H9 (cell line): ENCODE data around the gene GLIS2. TPM values are rescaled to one million over a fixed set of nuclear protein-coding genes. Genes with fewer than 3 reads are reported as not detected.

Source experiments
- DNase-seq: peaks from one replicate; pipeline ENCODE4 v3.0.0-alpha.2; 2017
- H2AFZ ChIP-seq: one replicate; pipeline ENCODE4 v1.6.1; 2013; ENCODE audit warnings: mild to moderate bottlenecking, low read length, control low read depth, moderate library complexity
- H2AK5ac ChIP-seq: 2 replicates; pipeline ENCODE4 v1.6.1; 2013; ENCODE audit warnings: low read length, control low read depth, mixed read lengths; ENCODE audit not compliant: insufficient read length
- H2BK120ac ChIP-seq: one replicate; pipeline ENCODE4 v1.6.1; 2013; ENCODE audit warnings: low read depth, mild to moderate bottlenecking, low read length, control low read depth, inconsistent platforms; ENCODE audit not compliant: poor library complexity, severe bottlenecking
- H2BK12ac ChIP-seq: 2 replicates; pipeline ENCODE4 v1.6.1; 2013; ENCODE audit warnings: low read length, control low read depth, mixed read lengths, low read depth; ENCODE audit not compliant: insufficient read length
- H2BK15ac ChIP-seq: 2 replicates; pipeline ENCODE4 v1.6.1; 2013; ENCODE audit warnings: low read depth, low read length, control low read depth
- H2BK20ac ChIP-seq: one replicate; pipeline ENCODE4 v1.6.1; 2013; ENCODE audit warnings: low read depth, mild to moderate bottlenecking, low read length, control low read depth, inconsistent platforms; ENCODE audit not compliant: poor library complexity, severe bottlenecking
- H2BK5ac ChIP-seq: 2 replicates; pipeline ENCODE4 v1.6.1; 2013; ENCODE audit warnings: low read length, control low read depth, mixed read lengths; ENCODE audit not compliant: insufficient read length
- H3K14ac ChIP-seq: 2 replicates; pipeline ENCODE4 v1.6.1; 2013; ENCODE audit warnings: low read length, control low read depth; ENCODE audit not compliant: insufficient read depth
- H3K18ac ChIP-seq: 2 replicates; pipeline ENCODE4 v1.6.1; 2013; ENCODE audit warnings: low read depth, mild to moderate bottlenecking, mixed read lengths, low read length, control low read depth; ENCODE audit not compliant: insufficient read length
- H3K23ac ChIP-seq: 2 replicates; pipeline ENCODE4 v1.6.1; 2013; ENCODE audit warnings: low read length, control low read depth, mixed read lengths, low read depth; ENCODE audit not compliant: insufficient read length
- H3K23me2 ChIP-seq: 2 replicates; pipeline ENCODE4 v1.6.1; 2013; ENCODE audit warnings: low read depth, mild to moderate bottlenecking, mixed read lengths, low read length, control low read depth; ENCODE audit not compliant: insufficient read length, poor library complexity, severe bottlenecking
- H3K27ac ChIP-seq: 2 replicates; pipeline ENCODE4 v1.5.1; 2013; ENCODE audit warnings: low read length, control low read depth, mixed read lengths, low read depth; ENCODE audit not compliant: insufficient read length
- H3K27me3 ChIP-seq: 2 replicates; pipeline ENCODE4 v1.6.1; 2013; ENCODE audit warnings: low read length, control low read depth, inconsistent platforms; ENCODE audit not compliant: insufficient read depth
- H3K4ac ChIP-seq: 2 replicates; pipeline ENCODE4 v1.6.1; 2013; ENCODE audit warnings: low read depth, mild to moderate bottlenecking, control low read depth, inconsistent platforms, low read length, moderate library complexity
- H3K4me1 ChIP-seq: 2 replicates; pipeline ENCODE4 v1.6.1; 2013; ENCODE audit warnings: low read length, control low read depth, inconsistent platforms; ENCODE audit not compliant: insufficient read depth
- H3K4me2 ChIP-seq: 2 replicates; pipeline ENCODE4 v1.6.1; 2013; ENCODE audit warnings: low read length, control low read depth, mixed read lengths; ENCODE audit not compliant: insufficient read length, insufficient read depth
- H3K56ac ChIP-seq: 2 replicates; pipeline ENCODE4 v1.6.1; 2013; ENCODE audit warnings: low read depth, mild to moderate bottlenecking, mixed read lengths, low read length, control low read depth; ENCODE audit not compliant: insufficient read length
- H3K79me1 ChIP-seq: 2 replicates; pipeline ENCODE4 v1.6.1; 2013; ENCODE audit warnings: low read depth, mild to moderate bottlenecking, moderate library complexity, low read length, control low read depth, inconsistent platforms; ENCODE audit not compliant: insufficient read depth, poor library complexity, severe bottlenecking
- H3K79me2 ChIP-seq: 2 replicates; pipeline ENCODE4 v1.6.1; 2013; ENCODE audit warnings: low read length, control low read depth, inconsistent platforms; ENCODE audit not compliant: insufficient read depth
- H3K9ac ChIP-seq: 2 replicates; pipeline ENCODE4 v1.6.1; 2013; ENCODE audit warnings: low read length, control low read depth, mixed read lengths; ENCODE audit not compliant: insufficient read length; ENCODE audit errors: extremely low read depth
- H3K9me3 ChIP-seq: one replicate; pipeline ENCODE4 v1.6.1; 2013; ENCODE audit warnings: low read depth, low read length, inconsistent platforms; ENCODE audit not compliant: control insufficient read depth
- H3T11ph ChIP-seq: one replicate; pipeline ENCODE4 v1.6.1; 2013; ENCODE audit warnings: mild to moderate bottlenecking, low read length, control low read depth, inconsistent platforms
- H4K20me1 ChIP-seq: one replicate; pipeline ENCODE4 v1.6.1; 2013; ENCODE audit not compliant: control insufficient read depth, insufficient read length, insufficient read depth
- H4K5ac ChIP-seq: 2 replicates; pipeline ENCODE4 v1.6.1; 2013; ENCODE audit warnings: low read depth, mild to moderate bottlenecking, mixed read lengths, low read length, control low read depth; ENCODE audit not compliant: insufficient read length
- H4K8ac ChIP-seq: replicated peaks from 2 replicates; pipeline ENCODE4 v1.6.1; 2013; ENCODE audit warnings: low read length, control low read depth, mixed read lengths, low read depth; ENCODE audit not compliant: insufficient read length
- H4K91ac ChIP-seq: 2 replicates; pipeline ENCODE4 v1.6.1; 2013; ENCODE audit warnings: low read depth, mild to moderate bottlenecking, moderate library complexity, mixed read lengths, low read length, control low read depth; ENCODE audit not compliant: insufficient read length
- H3K27ac Mint-ChIP-seq, 3 experiments: 2 replicates in 2 of 3; 3 replicates in 1 of 3; pipeline ENCODE4 v1.8.0; 2020 to 2021; ENCODE audit warnings: mixed read lengths in 3 of 3, mild to moderate bottlenecking in 1 of 3, moderate library complexity in 1 of 3
- H3K27me3 Mint-ChIP-seq: 2 replicates; pipeline ENCODE4 v1.8.0; 2021; ENCODE audit warnings: low read depth, mild to moderate bottlenecking, moderate library complexity, mixed read lengths
- H3K36me3 Mint-ChIP-seq, 3 experiments: 2 replicates in 2 of 3; 3 replicates in 1 of 3; pipeline ENCODE4 v1.8.0; 2020 to 2021; ENCODE audit warnings: low read depth in 3 of 3, mixed read lengths in 3 of 3; ENCODE audit not compliant: insufficient read depth in 1 of 3
- H3K4me1 Mint-ChIP-seq, 2 experiments: 2 replicates each; pipeline ENCODE4 v1.8.0; 2020; ENCODE audit warnings: mixed read lengths in 2 of 2
- H3K4me3 Mint-ChIP-seq, 2 experiments: 2 replicates in 1 of 2; 3 replicates in 1 of 2; pipeline ENCODE4 v1.8.0; 2020 to 2021; ENCODE audit warnings: mild to moderate bottlenecking in 2 of 2, mixed read lengths in 2 of 2, moderate library complexity in 1 of 2
- H3K9me3 Mint-ChIP-seq, 2 experiments: 2 replicates in 1 of 2; 3 replicates in 1 of 2; pipeline ENCODE4 v1.8.0; 2020; ENCODE audit warnings: mild to moderate bottlenecking in 2 of 2, mixed read lengths in 2 of 2, moderate library complexity in 1 of 2
- CTCF ChIP-seq: fragments of 200-600 bp; sonication (generic); conservative IDR thresholded peaks from 3 replicates; pipeline ENCODE4 v1.8.0; 2021; ENCODE audit warnings: antibody characterized with exemption, mild to moderate bottlenecking
- WGBS: extraction: QIAGEN DNeasy Blood & Tissue Kit; methylation state at CpG from one replicate; pipeline ENCODE4 v1.1.7; 2013; ENCODE audit warnings: missing lambda C conversion rate, low lambda C conversion rate, mixed read lengths; ENCODE audit not compliant: insufficient read length; ENCODE audit errors: extremely low coverage; 5-methylcytosine and 5-hydroxymethylcytosine counted together
- total RNA-seq: library from RNA; stranded (reverse); gene quantifications from 2 replicates; pipeline ENCODE4 v1.2.1, GENCODE V29; 2021

The GLIS2 gene
- total RNA-seq, 1 experiment from 2014 or later, result 14.3 TPM

- WGBS, result no CpG with 5 or more reads among the region's 22 CpGs
- Histone ChIP-seq H3K18ac (no peak overlapping the region), H3K4me2 (no peak overlapping the region), H3K23me2 (no peaks in the 10 kb centered on the region), H2BK12ac (no peak overlapping the region), H2AFZ (no peak overlapping the region), H4K20me1 (no peaks in the 10 kb centered on the region), H3K9ac (no peak overlapping the region), H3K27ac (no peak overlapping the region), H2BK15ac (no peak overlapping the region), H3K23ac (no peak overlapping the region), H3K4me1 (peaks cover 2% of the 10 kb centered on the region; the same call in 1 of the 2 replicates), H3K56ac (no peak overlapping the region), H3K79me1 (no peaks in the 10 kb centered on the region), H2AK5ac (no peak overlapping the region), H3K4ac (no peak overlapping the region), H4K8ac (no peak overlapping the region), H4K91ac (no peak overlapping the region), H2BK120ac (no peak overlapping the region), H2BK20ac (no peak overlapping the region), H3K27me3 (no peaks in the 10 kb centered on the region), H3K14ac (no peak overlapping the region), H3K9me3 (no peaks in the 10 kb centered on the region), H3T11ph (no peak overlapping the region), H4K5ac (no peak overlapping the region), H3K79me2 (no peaks in the 10 kb centered on the region), H2BK5ac (no peak overlapping the region)
- peak; percentile 89 for DNase-seq
- Mint-ChIP-seq H3K36me3 (no peaks in the 10 kb centered on the region; a peak in 2 of 7 replicates), H3K27me3 (peaks cover 4% of the 10 kb centered on the region), H3K4me1 (peaks cover 30 to 40% of the 10 kb centered on the region in 2 experiments), H3K27ac (peak overlapping the region in 2 of 3 experiments; percentile 67 to 87; a peak in 2 of 7 replicates), H3K9me3 (no peaks in the 10 kb centered on the region), H3K4me3 (no peak overlapping the region)
- peak; percentile 99 for TF ChIP-seq CTCF
Measured at GRCh38 chr16:4288148-4288921, 27.5 kb upstream of the GLIS2 start.
